Kidney (tissue), 14 donors: Measurements from ENCODE around the gene TNRC6C. TPM values are rescaled to one million over a fixed set of nuclear protein-coding genes. Genes with fewer than 3 reads are reported as not detected.

Experiments
- DNase-seq, 5 donors: peaks; one replicate each; pipeline ENCODE4 v3.0.0-alpha.2; 2013 to 2020
- FAIRE-seq: peaks from 2 replicates; lab custom pipeline; 2012; peaks lifted over from hg19 to GRCh38; lab: Jason Lieb, UNC
- H3K27ac ChIP-seq, 2 donors: one replicate each; pipeline ENCODE4 v1.7.0; 2013; ENCODE audit warnings: low read depth in 2 of 2, low read length in 2 of 2, inconsistent platforms in 1 of 2
- H3K27me3 ChIP-seq: one replicate; pipeline ENCODE4 v1.7.1; 2013; ENCODE audit warnings: low read length, inconsistent platforms; ENCODE audit not compliant: control insufficient read depth, insufficient read depth
- H3K36me3 ChIP-seq, 3 donors: one replicate each; pipeline versions ENCODE4 v1.7.0 to v1.7.1; 2013; ENCODE audit warnings: low read length in 3 of 3, control low read depth in 1 of 3, inconsistent platforms in 1 of 3; ENCODE audit not compliant: insufficient read depth in 3 of 3, control insufficient read depth in 2 of 3
- H3K4me1 ChIP-seq, 3 donors: one replicate each; pipeline versions ENCODE4 v1.7.0 to v1.7.1; 2013; ENCODE audit warnings: low read length in 3 of 3, inconsistent platforms in 1 of 3, low read depth in 1 of 3; ENCODE audit not compliant: control insufficient read depth in 2 of 3, insufficient read depth in 2 of 3
- H3K4me3 ChIP-seq, 3 donors: one replicate each; pipeline versions ENCODE4 v1.7.0 to v1.8.1; 2013; ENCODE audit warnings: low read length in 3 of 3, control low read depth in 1 of 3, inconsistent platforms in 1 of 3
- H3K9ac ChIP-seq, 3 donors: one replicate each; pipeline versions ENCODE4 v1.7.0 to v1.7.1; 2013; ENCODE audit warnings: low read length in 3 of 3, control low read depth in 1 of 3, inconsistent platforms in 1 of 3
- H3K9me3 ChIP-seq, 3 donors: one replicate each; pipeline versions ENCODE4 v1.7.0 to v1.7.1; 2013; ENCODE audit warnings: low read length in 3 of 3, control low read depth in 1 of 3, inconsistent platforms in 1 of 3; ENCODE audit not compliant: control insufficient read depth in 2 of 3, insufficient read depth in 1 of 3
- intact Hi-C: fragments of 100-400 bp; cut with DNase I; formaldehyde crosslinking; loops from one replicate; pipeline ENCODE4 v1.11.1; 2022
- polyA plus RNA-seq: library from polyadenylated mRNA; stranded (reverse); fragments of 350-450 nt; fragmentation: Illumina TruSeq; extraction: RNeasy Lipid Tissue Mini Kit (QIAGEN cat#74804); gene quantifications from one replicate; pipeline ENCODE4 v1.2.3, GENCODE V29; 2014; ENCODE audit warnings: low read depth, low replicate concordance; ENCODE audit not compliant: insufficient read depth
- total RNA-seq: library from RNA; stranded (reverse); fragmentation: NEBNext Ultra II Directional; extraction: Animal tissue kit (Norgen Biotek cat#: 25700); gene quantifications from one replicate; pipeline ENCODE4 v1.2.1, GENCODE V29; 2021
- TF ChIP-seq, protein P1 (sequence below): IDR thresholded peaks from 3 replicates; pipeline ENCODE4 v1.5.1; 2012; ENCODE audit warnings: mild to moderate bottlenecking, moderate library complexity, borderline replicate concordance; ENCODE audit not compliant: insufficient read depth; ENCODE audit errors: extremely low read depth
- donor health status: control.
- donor health status: control.
- donor health status: control.
- donor health status: control.
- donor health status: control.
- donor health status: DM: yes; HTN: yes; CAD: no.
- donor health status: Normal renal cell carcinoma (clear cell type).

The TNRC6C gene
- total and polyA plus RNA-seq, 2 donors from 2014 or later = 1.9 to 29.4 TPM

DNA sequence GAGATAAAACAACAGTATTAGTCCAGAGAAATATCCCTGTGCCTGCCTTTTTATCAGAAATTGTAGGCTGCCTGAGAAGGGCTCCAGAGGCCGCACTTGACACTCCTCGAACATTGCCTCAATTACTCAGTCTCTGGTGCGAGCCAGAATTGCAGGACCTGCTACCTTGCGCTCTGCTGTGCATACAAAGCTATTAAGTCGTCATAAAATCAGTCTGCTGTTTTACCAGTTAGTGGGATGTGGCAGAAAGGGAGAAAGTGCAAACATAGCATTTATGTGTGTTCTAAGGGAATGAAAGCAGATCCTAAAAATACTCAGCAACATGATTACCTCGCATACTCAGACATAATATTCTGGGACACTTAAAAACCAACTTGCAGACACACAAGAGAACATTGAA is 99.5 kb downstream of the TNRC6C start:
- DNase-seq = peak in 2 of 5 donors; percentile 42 to 50
- intact Hi-C loops = no loop called here
- TF ChIP-seq, protein P1, sequence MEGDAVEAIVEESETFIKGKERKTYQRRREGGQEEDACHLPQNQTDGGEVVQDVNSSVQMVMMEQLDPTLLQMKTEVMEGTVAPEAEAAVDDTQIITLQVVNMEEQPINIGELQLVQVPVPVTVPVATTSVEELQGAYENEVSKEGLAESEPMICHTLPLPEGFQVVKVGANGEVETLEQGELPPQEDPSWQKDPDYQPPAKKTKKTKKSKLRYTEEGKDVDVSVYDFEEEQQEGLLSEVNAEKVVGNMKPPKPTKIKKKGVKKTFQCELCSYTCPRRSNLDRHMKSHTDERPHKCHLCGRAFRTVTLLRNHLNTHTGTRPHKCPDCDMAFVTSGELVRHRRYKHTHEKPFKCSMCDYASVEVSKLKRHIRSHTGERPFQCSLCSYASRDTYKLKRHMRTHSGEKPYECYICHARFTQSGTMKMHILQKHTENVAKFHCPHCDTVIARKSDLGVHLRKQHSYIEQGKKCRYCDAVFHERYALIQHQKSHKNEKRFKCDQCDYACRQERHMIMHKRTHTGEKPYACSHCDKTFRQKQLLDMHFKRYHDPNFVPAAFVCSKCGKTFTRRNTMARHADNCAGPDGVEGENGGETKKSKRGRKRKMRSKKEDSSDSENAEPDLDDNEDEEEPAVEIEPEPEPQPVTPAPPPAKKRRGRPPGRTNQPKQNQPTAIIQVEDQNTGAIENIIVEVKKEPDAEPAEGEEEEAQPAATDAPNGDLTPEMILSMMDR = no peak
- H3K9me3 ChIP-seq = no peaks in the 10 kb centered on the region
- H3K36me3 ChIP-seq = peaks cover 6 to 9% (median 8%) of the 10 kb centered on the region in 3 donors
- FAIRE-seq = no peak
- H3K9ac ChIP-seq = peak overlapping the region in 1 of 3 donors; percentile 17
- H3K4me1 ChIP-seq = peaks cover 4 to 11% (median 6%) of the 10 kb centered on the region in 3 donors
- no peaks in the 10 kb centered on the region for H3K27me3 ChIP-seq
- no peak overlapping the region for H3K4me3 ChIP-seq
- no peak overlapping the region for H3K27ac ChIP-seq

DNA sequence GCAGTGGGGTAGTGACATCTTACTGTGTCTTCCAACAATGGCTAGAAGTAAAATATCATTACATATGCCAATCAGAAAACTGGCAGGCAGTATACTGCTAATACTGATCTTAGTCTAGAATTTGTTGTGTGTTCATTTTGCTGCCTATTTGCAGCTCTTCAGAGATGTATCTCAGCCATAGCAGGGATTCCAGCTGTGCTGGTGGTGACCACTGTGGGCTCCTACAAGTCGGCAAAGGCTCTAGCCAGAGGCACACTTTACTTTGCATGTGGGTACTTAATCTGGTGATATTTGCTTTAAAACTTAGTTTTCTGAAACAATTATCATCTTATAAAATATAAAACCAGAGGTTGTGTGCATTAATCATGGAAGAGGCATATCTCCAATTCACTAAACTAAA is 100.1 kb downstream of the TNRC6C start:
- Histone ChIP-seq H3K36me3 (peaks cover 6 to 9% (median 8%) of the 10 kb centered on the region in 3 donors), H3K27ac (no peak overlapping the region), H3K9ac (no peak overlapping the region), H3K27me3 (no peaks in the 10 kb centered on the region), H3K4me3 (no peak overlapping the region), H3K4me1 (peaks cover 4 to 11% (median 6%) of the 10 kb centered on the region in 3 donors), H3K9me3 (no peaks in the 10 kb centered on the region)
- DNase-seq = no peak
- no peak for FAIRE-seq
- intact Hi-C loops = no loop called here
- TF ChIP-seq, protein P1 = no peak

DNA sequence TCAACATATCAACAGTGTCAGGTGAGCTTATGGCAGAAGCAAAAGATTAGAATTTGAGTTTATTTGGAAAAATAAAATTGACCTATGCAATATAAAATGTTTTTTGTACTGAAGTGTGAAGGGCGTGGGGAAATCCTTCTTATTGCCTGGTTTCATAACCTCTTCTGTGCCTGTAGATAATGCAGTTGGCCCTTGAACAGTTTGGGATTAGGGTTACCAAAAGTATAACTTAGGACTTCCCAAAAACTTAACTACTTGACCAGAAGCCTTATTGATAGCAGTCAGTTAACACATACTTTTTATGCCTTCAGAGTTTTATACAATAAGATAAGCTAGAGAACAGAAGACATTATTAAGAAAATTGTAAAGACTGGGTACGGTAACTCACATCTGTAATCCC is 104.1 kb downstream of the TNRC6C start:
- Histone ChIP-seq H3K36me3 (peaks cover 0 to 3% (median 0%) of the 10 kb centered on the region in 3 donors), H3K9ac (no peak overlapping the region), H3K9me3 (no peaks in the 10 kb centered on the region), H3K4me1 (peaks cover 4 to 10% (median 6%) of the 10 kb centered on the region in 3 donors), H3K27me3 (no peaks in the 10 kb centered on the region), H3K27ac (no peak overlapping the region), H3K4me3 (no peak overlapping the region)
- intact Hi-C loops = no loop called here
- DNase-seq = no peak
- TF ChIP-seq, protein P1 = no peak
- FAIRE-seq = no peak

DNA sequence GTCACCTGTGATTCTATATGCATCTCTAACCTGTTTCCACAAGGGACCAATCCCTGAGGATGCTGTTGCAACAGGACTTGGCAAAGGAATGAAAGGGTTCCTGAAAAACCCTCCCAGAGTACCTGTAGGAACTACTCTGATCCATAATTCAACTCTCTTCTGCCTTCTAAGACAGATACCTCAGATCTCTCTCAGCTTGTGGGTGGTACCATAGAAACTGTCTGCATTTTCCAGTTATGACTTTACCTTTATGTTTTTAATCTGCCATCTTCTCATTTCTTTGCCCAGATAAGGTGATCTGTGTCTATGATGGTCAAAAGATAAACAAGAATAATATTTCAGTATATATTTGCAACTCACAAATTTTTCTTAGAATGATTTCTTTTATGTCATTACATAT is 105.0 kb downstream of the TNRC6C start:
- no peaks in the 10 kb centered on the region for H3K27me3 ChIP-seq
- H3K36me3 ChIP-seq = peaks cover 0 to 7% (median 0%) of the 10 kb centered on the region in 3 donors
- DNase-seq = no peak
- H3K4me1 ChIP-seq = peaks cover under 1 to 4% (median 1%) of the 10 kb centered on the region in 3 donors
- no peak for FAIRE-seq
- H3K9me3 ChIP-seq = no peaks in the 10 kb centered on the region
- intact Hi-C loops = no loop called here
- H3K27ac ChIP-seq = no peak overlapping the region
- H3K4me3 ChIP-seq = no peak overlapping the region
- H3K9ac ChIP-seq = no peak overlapping the region
- TF ChIP-seq, protein P1 = no peak
